ENCODE results near the gene TOB1. TPM values are rescaled to one million over a fixed set of nuclear protein-coding genes. Genes with fewer than 3 reads are reported as not detected.
A peak's percentile ranks its signal among the peaks of the same experiment; 100 is the strongest.

TOB1 gene
- total and polyA plus RNA-seq, 9 of the 15 experiments (the other 6 are each of a cell fraction or from before 2014, with no cell fraction given), result 4.8 to 63.7 (median 13.2) TPM

DNA sequence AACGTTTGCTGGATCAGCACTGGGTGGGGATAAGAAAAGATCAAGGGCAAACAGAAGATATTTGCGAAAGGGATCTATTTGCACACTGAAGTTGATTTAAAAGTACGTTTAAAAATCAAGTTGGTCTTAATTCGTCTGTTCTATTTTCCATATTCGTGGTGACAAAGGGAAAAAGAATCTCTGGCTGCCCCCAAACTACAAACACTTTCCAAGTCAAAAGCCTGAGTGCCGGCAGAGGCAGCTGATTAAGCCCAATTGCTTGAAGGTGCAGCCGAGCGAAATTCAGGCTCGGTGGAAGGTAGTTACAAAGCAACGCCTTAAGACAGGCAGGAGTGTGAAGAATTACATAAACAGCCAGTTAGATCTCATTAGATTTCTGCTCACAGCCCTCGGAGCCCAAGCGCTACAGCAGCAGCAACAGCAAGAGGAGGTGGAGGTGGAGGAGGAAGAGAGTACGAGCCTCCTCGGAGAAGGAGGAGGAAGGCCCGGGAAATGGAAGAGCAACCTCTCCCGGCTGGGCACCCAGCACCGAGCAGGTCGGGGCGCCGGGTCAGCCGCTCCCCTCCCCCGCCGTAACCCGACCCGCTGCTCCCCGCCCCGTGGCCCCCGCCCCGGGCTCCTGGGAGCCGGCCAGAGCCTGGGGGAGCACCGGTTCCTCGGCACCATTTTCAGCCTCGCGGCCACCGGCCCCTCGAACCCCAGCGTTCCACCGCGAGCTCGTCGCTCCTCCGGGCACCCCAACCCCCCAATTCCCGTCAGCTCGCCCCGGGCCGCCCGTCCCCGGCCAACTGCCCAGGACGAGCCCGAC lies 890 bp downstream of the TOB1 start:
- Histone ChIP-seq H3K79me2 (ENCODE audit: control insufficient read depth, insufficient read depth, low read length) (peaks cover 41% of the 10 kb centered on the region), H3K9ac (ENCODE audit: insufficient read depth in 1 of 2, low read depth in 2 of 2, low read length in 2 of 2) (peak overlapping the region; percentile 80 to 98), H3K4me2 (ENCODE audit: insufficient read depth, low read length) (peak overlapping the region; percentile 95), H3K4me3 (peak overlapping the region; percentile 88), H3K36me3 (ENCODE audit: control insufficient read depth, insufficient read depth, low read length) (peaks cover 26% of the 10 kb centered on the region), H2AFZ (ENCODE audit: low read depth, low read length) (peak overlapping the region; percentile 54), H3K4me1 (replicated peaks in 1 of 2; ENCODE audit: control insufficient read depth in 2 of 2, insufficient read depth in 2 of 2, low read length in 2 of 2) (peaks cover 11 to 13% of the 10 kb centered on the region in 2 experiments; a peak in 4 of 5 replicates), H4K20me1 (replicated peaks; ENCODE audit: control insufficient read depth, insufficient read depth, low read length) (peaks cover 12% of the 10 kb centered on the region), H3K9me1 (ENCODE audit: control insufficient read depth, insufficient read depth, low read length) (no peaks in the 10 kb centered on the region), H3K9me3 (replicated peaks; ENCODE audit: control insufficient read depth, insufficient read depth, low read depth, low read length) (no peaks in the 10 kb centered on the region), H3K27me3 (ENCODE audit: control insufficient read depth in 2 of 2, insufficient read depth in 2 of 2, low read length in 2 of 2) (no peaks in the 10 kb centered on the region), H3K27ac (ENCODE audit: extremely low read depth, low read depth, low read length) (peak overlapping the region; percentile 88)
- FAIRE-seq (no peak), DNase-seq (ENCODE audit: extremely low read depth in 1 of 4, low spot score in 3 of 4) (peak; percentile 67 to 74 (median 70)), ATAC-seq (peak; percentile 49)
- ChIA-PET POLR2A (interaction anchor here (0.6 to 7.7 kb wide), 40 partner anchors 9 to 1090 kb away, joined by 3 to 207 read pairs (median 6); no protein-coding TSS in a partner anchor), CTCF (ENCODE audit: low intra/inter-chr PET ratio) (no interaction called here)
- 0% methylated on average over 39 of the region's 50 CpGs for WGBS (ENCODE audit: insufficient coverage, low coverage, missing lambda C conversion rate)
- in situ Hi-C loops (cut with MboI) (loop anchor here (10.0 kb wide), 1 partner anchor 290 kb away; the partner anchor contains the start of gene NME1), intact Hi-C loops (cut with micrococcal nuclease) (loop anchor here (5.0 kb wide), 1 partner anchor 302 kb away; the partner anchor contains the start of gene NME2)
- BruUV-seq (replicated peaks), result TSS peak; percentile 45
- no peak for TF ChIP-seq ASH1L (IDR thresholded peaks at IDR 0.05; ENCODE audit: borderline replicate concordance, low read depth, partially characterized antibody)
- TF ChIP-seq, protein P1, sequence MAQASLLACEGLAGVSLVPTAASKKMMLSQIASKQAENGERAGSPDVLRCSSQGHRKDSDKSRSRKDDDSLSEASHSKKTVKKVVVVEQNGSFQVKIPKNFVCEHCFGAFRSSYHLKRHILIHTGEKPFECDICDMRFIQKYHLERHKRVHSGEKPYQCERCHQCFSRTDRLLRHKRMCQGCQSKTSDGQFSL (CRISPR knock-in tag; IDR thresholded peaks at IDR 0.05), result 0 out of 2 replicates have a peak, but pooled peaks have one; percentile 49
- TF ChIP-seq, protein P1 (tag; IDR thresholded peaks at IDR 0.05), result no peak
- TF ChIP-seq, protein P2, sequence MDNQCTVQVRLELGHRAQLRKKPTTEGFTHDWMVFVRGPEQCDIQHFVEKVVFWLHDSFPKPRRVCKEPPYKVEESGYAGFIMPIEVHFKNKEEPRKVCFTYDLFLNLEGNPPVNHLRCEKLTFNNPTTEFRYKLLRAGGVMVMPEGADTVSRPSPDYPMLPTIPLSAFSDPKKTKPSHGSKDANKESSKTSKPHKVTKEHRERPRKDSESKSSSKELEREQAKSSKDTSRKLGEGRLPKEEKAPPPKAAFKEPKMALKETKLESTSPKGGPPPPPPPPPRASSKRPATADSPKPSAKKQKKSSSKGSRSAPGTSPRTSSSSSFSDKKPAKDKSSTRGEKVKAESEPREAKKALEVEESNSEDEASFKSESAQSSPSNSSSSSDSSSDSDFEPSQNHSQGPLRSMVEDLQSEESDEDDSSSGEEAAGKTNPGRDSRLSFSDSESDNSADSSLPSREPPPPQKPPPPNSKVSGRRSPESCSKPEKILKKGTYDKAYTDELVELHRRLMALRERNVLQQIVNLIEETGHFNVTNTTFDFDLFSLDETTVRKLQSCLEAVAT (IDR thresholded peaks at IDR 0.05), result peak; percentile 22 to 50; a peak in 1 of 4 replicates
- TF ChIP-seq, protein P3, sequence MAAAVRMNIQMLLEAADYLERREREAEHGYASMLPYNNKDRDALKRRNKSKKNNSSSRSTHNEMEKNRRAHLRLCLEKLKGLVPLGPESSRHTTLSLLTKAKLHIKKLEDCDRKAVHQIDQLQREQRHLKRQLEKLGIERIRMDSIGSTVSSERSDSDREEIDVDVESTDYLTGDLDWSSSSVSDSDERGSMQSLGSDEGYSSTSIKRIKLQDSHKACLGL (CRISPR knock-in tag; IDR thresholded peaks at IDR 0.05; ENCODE audit: borderline replicate concordance, poor library complexity, severe bottlenecking), result no peak
- 0 out of 2 replicates have a peak, but pooled peaks have one; percentile 46 for TF ChIP-seq ZNF316 (IDR thresholded peaks at IDR 0.05)
- TF ChIP-seq HDAC8 (tag; IDR thresholded peaks at IDR 0.05), result no peak
- TF ChIP-seq, protein P4, sequence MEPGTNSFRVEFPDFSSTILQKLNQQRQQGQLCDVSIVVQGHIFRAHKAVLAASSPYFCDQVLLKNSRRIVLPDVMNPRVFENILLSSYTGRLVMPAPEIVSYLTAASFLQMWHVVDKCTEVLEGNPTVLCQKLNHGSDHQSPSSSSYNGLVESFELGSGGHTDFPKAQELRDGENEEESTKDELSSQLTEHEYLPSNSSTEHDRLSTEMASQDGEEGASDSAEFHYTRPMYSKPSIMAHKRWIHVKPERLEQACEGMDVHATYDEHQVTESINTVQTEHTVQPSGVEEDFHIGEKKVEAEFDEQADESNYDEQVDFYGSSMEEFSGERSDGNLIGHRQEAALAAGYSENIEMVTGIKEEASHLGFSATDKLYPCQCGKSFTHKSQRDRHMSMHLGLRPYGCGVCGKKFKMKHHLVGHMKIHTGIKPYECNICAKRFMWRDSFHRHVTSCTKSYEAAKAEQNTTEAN (CRISPR knock-in tag; IDR thresholded peaks at IDR 0.05), result 0 out of 2 replicates have a peak, but pooled peaks have one; percentile 34
- peak; percentile 0 for TF ChIP-seq MAFK (IDR thresholded peaks at IDR 0.05; ENCODE audit: low read length)
- no peak for TF ChIP-seq ZKSCAN8 (CRISPR knock-in tag; IDR thresholded peaks at IDR 0.05)
- TF ChIP-seq, protein P5, sequence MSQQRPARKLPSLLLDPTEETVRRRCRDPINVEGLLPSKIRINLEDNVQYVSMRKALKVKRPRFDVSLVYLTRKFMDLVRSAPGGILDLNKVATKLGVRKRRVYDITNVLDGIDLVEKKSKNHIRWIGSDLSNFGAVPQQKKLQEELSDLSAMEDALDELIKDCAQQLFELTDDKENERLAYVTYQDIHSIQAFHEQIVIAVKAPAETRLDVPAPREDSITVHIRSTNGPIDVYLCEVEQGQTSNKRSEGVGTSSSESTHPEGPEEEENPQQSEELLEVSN (IDR thresholded peaks at IDR 0.05; ENCODE audit: borderline replicate concordance in 1 of 2, extremely low read depth in 1 of 2, insufficient read depth in 1 of 2, insufficient read length in 1 of 2, low read depth in 1 of 2, low read length in 1 of 2, poor library complexity in 1 of 2, severe bottlenecking in 1 of 2), result peak in 1 of 2 experiments; percentile 47
- 0 out of 2 replicates have a peak, but pooled peaks have one; percentile 7 for TF ChIP-seq JUND (IDR thresholded peaks at IDR 0.05; ENCODE audit: borderline replicate concordance, low read depth, low read length)
- no peak for TF ChIP-seq JUND (tag; IDR thresholded peaks at IDR 0.05; ENCODE audit: borderline replicate concordance, low read depth, low read length)

Measured in K562 (cell line).